AG04449 (cell line): Measurements from ENCODE around the gene AFF2.
"Not testable (repeated sequence)": the region's sequence is repeated elsewhere in the genome, so short reads cannot be mapped to it uniquely, and the experiment has no call there.

Experiments used
- CTCF ChIA-PET: fragments of 350-600 bp; formaldehyde crosslinking; extraction: SDS; loops from one replicate; lab custom pipeline; 2021; ENCODE audit warnings: antibody characterized with exemption; lab: Yijun Ruan, JAX
- POLR2A ChIA-PET: fragments of 400-600, 350-600 bp; formaldehyde crosslinking; extraction: SDS; loops from one replicate; lab custom pipeline; 2020; ENCODE audit warnings: antibody characterized with exemption, inconsistent platforms; lab: Yijun Ruan, JAX
- DNase-seq: peaks from one replicate; pipeline ENCODE4 v3.0.0-alpha.2; 2010; ENCODE audit warnings: low read depth, low spot score
- H3K4me3 ChIP-seq: 2 replicates; pipeline ENCODE4 v1.5.1; 2011; ENCODE audit warnings: low read depth, mild to moderate bottlenecking, control low read depth, low read length
- TF ChIP-seq, protein P1 (sequence below): IDR thresholded peaks from one replicate; pipeline ENCODE4 v1.5.1; 2011; ENCODE audit warnings: mild to moderate bottlenecking, moderate library complexity, low read length, control low read depth, inconsistent platforms; ENCODE audit not compliant: insufficient read depth; ENCODE audit errors: missing control alignments

AFF2 gene

DNA sequence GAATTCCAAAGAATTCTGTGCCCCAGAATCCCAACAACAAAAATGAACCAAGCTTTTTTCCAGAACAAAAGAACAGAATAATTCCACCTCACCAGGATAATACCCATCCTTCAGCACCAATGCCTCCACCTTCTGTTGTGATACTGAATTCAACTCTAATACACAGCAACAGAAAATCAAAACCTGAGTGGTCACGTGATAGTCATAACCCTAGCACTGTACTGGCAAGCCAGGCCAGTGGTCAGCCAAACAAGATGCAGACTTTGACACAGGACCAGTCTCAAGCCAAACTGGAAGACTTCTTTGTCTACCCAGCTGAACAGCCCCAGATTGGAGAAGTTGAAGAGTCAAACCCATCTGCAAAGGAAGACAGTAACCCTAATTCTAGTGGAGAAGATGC lies 161.6 kb downstream of the AFF2 start:
- no peak overlapping the region for H3K4me3 ChIP-seq
- TF ChIP-seq, protein P1, sequence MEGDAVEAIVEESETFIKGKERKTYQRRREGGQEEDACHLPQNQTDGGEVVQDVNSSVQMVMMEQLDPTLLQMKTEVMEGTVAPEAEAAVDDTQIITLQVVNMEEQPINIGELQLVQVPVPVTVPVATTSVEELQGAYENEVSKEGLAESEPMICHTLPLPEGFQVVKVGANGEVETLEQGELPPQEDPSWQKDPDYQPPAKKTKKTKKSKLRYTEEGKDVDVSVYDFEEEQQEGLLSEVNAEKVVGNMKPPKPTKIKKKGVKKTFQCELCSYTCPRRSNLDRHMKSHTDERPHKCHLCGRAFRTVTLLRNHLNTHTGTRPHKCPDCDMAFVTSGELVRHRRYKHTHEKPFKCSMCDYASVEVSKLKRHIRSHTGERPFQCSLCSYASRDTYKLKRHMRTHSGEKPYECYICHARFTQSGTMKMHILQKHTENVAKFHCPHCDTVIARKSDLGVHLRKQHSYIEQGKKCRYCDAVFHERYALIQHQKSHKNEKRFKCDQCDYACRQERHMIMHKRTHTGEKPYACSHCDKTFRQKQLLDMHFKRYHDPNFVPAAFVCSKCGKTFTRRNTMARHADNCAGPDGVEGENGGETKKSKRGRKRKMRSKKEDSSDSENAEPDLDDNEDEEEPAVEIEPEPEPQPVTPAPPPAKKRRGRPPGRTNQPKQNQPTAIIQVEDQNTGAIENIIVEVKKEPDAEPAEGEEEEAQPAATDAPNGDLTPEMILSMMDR, result no peak
- ChIA-PET CTCF (no interaction called here), POLR2A (no interaction called here)
- no peak for DNase-seq

DNA sequence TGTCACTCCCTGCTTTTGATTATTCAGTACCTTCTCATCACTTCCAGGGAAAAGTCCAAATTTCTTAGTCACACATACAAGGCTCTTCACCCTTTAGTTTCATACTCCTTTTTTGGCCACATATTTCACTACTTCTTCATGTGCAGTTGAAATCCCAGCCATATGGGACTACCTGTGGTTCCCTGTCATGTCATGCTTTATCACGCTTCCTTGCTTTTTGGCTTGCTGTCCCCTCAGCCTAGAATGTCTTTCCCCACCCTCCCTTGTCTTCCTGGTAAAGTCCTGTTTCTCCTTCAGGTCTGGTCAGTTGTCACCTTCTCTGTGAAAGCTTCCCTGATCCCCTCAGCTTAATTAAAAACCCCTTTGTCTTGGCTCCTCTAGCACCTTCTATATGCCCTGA lies 163.8 kb downstream of the AFF2 start:
- ChIA-PET CTCF (no interaction called here), POLR2A (no interaction called here)
- TF ChIP-seq, protein P1, result no peak
- DNase-seq, result no peak
- no peak overlapping the region for H3K4me3 ChIP-seq

DNA sequence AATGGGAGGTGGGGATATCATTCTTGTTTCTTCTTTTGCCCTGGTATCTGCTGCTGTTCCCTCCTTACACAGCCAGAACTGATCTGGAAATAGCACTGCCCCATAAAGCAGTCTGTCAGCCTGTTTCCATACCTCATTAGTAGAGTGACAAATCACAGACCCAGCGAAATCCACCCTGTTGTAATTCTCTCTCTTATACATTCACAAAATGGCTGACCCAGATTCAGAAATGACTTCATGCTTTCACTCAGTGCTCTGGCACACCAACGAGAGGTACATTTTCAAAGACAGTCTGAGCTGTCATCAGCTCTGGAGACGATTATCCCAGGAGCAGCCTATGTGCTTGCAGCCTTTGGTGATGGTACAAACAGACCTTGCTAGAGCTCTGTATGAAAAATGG lies 164.6 kb downstream of the AFF2 start:
- DNase-seq, result no peak
- POLR2A ChIA-PET, result no interaction called here
- CTCF ChIA-PET, result no interaction called here

DNA sequence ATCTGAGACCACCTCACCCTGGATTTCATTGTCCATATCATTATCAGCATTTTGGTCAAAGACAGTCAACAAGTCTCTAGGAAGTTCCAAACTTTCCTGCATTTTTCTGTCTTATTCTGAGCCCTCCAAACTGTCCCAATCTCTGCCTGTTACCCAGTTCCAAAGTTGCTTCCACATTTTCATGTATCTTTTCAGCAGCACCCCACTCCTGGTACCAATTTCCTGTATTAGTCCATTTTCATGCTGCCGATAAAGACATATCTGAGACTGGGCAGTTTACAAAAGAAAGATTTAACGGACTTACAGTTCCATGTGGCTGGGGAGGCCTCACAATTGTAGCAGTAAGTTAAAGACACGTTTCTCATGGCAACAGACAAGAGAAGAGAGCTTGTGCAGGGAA lies 168.8 kb downstream of the AFF2 start:
- POLR2A ChIA-PET, H3K4me3 ChIP-seq, DNase-seq, CTCF ChIA-PET: not testable (repeated sequence)

More for the DNA sequence above, 164.6 kb downstream of the AFF2 start:
- H3K4me3 ChIP-seq, result no peak overlapping the region
- TF ChIP-seq, protein P1, result no peak

DNA sequence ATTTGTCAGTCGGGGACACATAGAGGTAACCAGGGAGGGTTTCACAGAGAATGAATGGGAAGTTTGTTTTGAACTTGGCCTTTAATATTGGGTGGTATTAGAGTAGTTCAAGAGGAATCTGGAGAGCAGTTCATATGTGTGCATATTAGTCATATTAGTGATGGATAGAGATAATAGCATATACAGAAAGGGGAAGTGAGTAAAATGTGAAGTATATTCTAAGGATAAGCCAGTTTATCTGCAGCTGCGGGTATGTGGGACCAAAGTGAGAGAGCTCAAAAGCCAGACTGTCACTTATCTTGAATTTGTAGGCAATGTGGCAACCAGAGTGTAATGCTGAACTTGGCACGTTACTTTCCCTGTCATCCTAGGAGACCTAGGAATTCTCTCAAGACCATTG lies 169.9 kb downstream of the AFF2 start:
- H3K4me3 ChIP-seq, result no peak overlapping the region
- CTCF ChIA-PET, result no interaction called here
- TF ChIP-seq, protein P1, result no peak

DNA sequence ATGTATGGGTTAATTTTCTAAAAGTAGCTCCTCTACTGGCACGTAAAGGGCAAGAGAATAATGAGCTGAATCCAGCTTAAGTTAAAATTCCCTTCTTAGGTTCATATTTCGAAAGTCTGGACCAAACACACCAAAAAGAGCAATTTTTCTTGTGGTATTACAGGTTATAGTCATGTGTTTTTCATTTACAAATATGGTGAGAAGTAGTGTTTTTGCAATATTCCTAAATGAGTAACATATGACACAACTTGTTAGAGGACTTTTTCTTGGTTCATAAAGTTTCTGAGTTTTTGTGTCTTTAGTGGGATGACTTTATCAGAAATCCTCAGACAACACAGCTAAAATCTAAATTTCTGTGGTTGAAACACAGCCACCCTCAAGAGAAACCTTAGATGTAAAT lies 172.1 kb downstream of the AFF2 start:
- no peak for DNase-seq
- POLR2A ChIA-PET, result no interaction called here

More for the DNA sequence above, 169.9 kb downstream of the AFF2 start:
- no peak for DNase-seq
- POLR2A ChIA-PET, result no interaction called here

DNA sequence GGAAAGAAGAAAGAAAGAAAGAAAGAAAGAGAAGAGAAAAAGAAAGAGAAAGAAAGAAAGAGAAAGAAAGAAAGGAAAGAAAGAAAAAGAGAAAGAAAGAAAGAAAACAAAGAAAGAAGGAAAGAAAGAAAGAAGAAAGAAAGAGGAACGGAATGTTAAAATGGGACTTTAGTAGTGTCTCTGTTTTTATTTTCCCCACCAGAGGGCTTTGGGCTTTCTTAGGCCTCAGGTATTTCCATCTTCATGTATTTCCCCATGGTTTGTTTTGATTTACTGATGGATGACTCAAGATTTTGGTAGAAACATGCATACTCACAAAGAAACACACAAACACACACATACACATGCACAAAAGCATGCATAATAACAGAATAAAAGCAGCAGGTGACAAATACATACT lies 181.2 kb downstream of the AFF2 start:
- DNase-seq, result no peak
- POLR2A ChIA-PET, result no interaction called here
- CTCF ChIA-PET, result no interaction called here
- TF ChIP-seq, protein P1, result no peak
- H3K4me3 ChIP-seq, result no peak overlapping the region

More for the DNA sequence above, 172.1 kb downstream of the AFF2 start:
- CTCF ChIA-PET, result no interaction called here
- TF ChIP-seq, protein P1, result no peak
- no peak overlapping the region for H3K4me3 ChIP-seq
